Keratinocyte (primary cell): ENCODE results near the gene HARBI1. TPM values are rescaled to one million over a fixed set of nuclear protein-coding genes. Genes with fewer than 3 reads are reported as not detected.

ENCODE experiments used
- DNase-seq: peaks from one replicate; pipeline ENCODE4 v3.0.0-alpha.2; 2011; ENCODE audit warnings: low read depth, missing footprints, low spot score
- FAIRE-seq: peaks from 2 replicates; lab custom pipeline; 2011; peaks lifted over from hg19 to GRCh38; lab: Jason Lieb, UNC
- H2AFZ ChIP-seq: 2 replicates; pipeline ENCODE4 v1.6.0; 2012; ENCODE audit warnings: low read length, control low read depth, inconsistent platforms; ENCODE audit not compliant: control insufficient read depth
- H3K27ac ChIP-seq: 2 replicates; pipeline ENCODE4 v1.5.1; 2011; ENCODE audit warnings: low read length; ENCODE audit not compliant: control insufficient read depth, insufficient read depth
- H3K27me3 ChIP-seq: 3 replicates; pipeline ENCODE4 v1.6.0; 2011; ENCODE audit warnings: low read length; ENCODE audit not compliant: control insufficient read depth, insufficient read depth; ENCODE audit errors: extremely low read depth
- H3K36me3 ChIP-seq, 2 experiments: 2 replicates in 1 of 2; 3 replicates in 1 of 2; pipeline ENCODE4 v1.5.1; 2011; ENCODE audit warnings: low read length in 2 of 2, mild to moderate bottlenecking in 1 of 2; ENCODE audit not compliant: control insufficient read depth in 2 of 2, insufficient read depth in 2 of 2; ENCODE audit errors: extremely low read depth in 1 of 2
- H3K4me1 ChIP-seq: 3 replicates; pipeline ENCODE4 v1.5.1; 2011; ENCODE audit warnings: low read length; ENCODE audit not compliant: control insufficient read depth, insufficient read depth; ENCODE audit errors: extremely low read depth
- H3K4me2 ChIP-seq: 3 replicates; pipeline ENCODE4 v1.6.0; 2011; ENCODE audit warnings: low read depth, low read length; ENCODE audit not compliant: control insufficient read depth, insufficient read depth; ENCODE audit errors: extremely low read depth
- H3K4me3 ChIP-seq, 3 experiments: fragments of 200-600 bp in 1 of 3; sonication (generic) in 1 of 3; 2 replicates in 2 of 3; 3 replicates in 1 of 3; pipeline ENCODE4 v1.5.1; 2011 to 2016; ENCODE audit warnings: low read length in 3 of 3, mild to moderate bottlenecking in 3 of 3, control low read depth in 2 of 3, inconsistent platforms in 1 of 3, low read depth in 1 of 3, mixed read lengths in 1 of 3, mixed run types in 1 of 3, moderate library complexity in 1 of 3; ENCODE audit not compliant: control insufficient read depth in 2 of 3, insufficient read depth in 2 of 3; ENCODE audit errors: extremely low read depth in 1 of 3
- H3K79me2 ChIP-seq: 2 replicates; pipeline ENCODE4 v1.6.0; 2012; ENCODE audit warnings: low read length; ENCODE audit not compliant: control insufficient read depth, insufficient read depth
- H3K9ac ChIP-seq: 3 replicates; pipeline ENCODE4 v1.6.0; 2011; ENCODE audit warnings: low read length; ENCODE audit not compliant: control insufficient read depth, insufficient read depth; ENCODE audit errors: extremely low read depth
- H3K9me1 ChIP-seq: 3 replicates; pipeline ENCODE4 v1.6.0; 2011; ENCODE audit warnings: low read length; ENCODE audit not compliant: control insufficient read depth, insufficient read depth; ENCODE audit errors: extremely low read depth
- H3K9me3 ChIP-seq: 2 replicates; pipeline ENCODE4 v1.5.1; 2012; ENCODE audit warnings: low read depth, low read length; ENCODE audit not compliant: control insufficient read depth
- H4K20me1 ChIP-seq: 3 replicates; pipeline ENCODE4 v1.6.0; 2011; ENCODE audit warnings: low read length; ENCODE audit not compliant: control insufficient read depth, insufficient read depth; ENCODE audit errors: extremely low read depth
- dilution Hi-C: fragments of 300-500 bp; cut with MboI; formaldehyde crosslinking; loops from one replicate; pipeline ENCODE4 v1.7.0; 2020; ENCODE audit warnings: low sequenced_read_pairs; ENCODE audit not compliant: extremely low pct_ligation_motif_present
- polyA plus RNA-seq, 5 experiments: library from polyadenylated mRNA; depleted of rRNA in 3 of 5; stranded (reverse) in 3 of 5; stranded (forward) in 1 of 5; unstranded in 1 of 5; fragments of >200 nt; gene quantifications; 1 replicate in 1 of 5; 2 replicates in 3 of 5; 3 replicates in 1 of 5; pipeline versions ENCODE4 v1.2.1 to v1.2.3, GENCODE V29; 2011 to 2012; ENCODE audit warnings: missing spikeins in 2 of 5, low read depth in 1 of 5, low replicate concordance in 1 of 5
- TF ChIP-seq, protein P1 (sequence below), 3 experiments: IDR thresholded peaks in 1 of 3; conservative IDR thresholded peaks in 1 of 3; optimal IDR thresholded peaks in 1 of 3; 2 replicates in 2 of 3; 3 replicates in 1 of 3; pipeline versions ENCODE3 to v1.5.1; 2011; ENCODE audit warnings: low read length in 3 of 3, mild to moderate bottlenecking in 3 of 3, moderate library complexity in 2 of 3, control low read depth in 1 of 3, inconsistent platforms in 1 of 3; ENCODE audit not compliant: insufficient read depth in 2 of 3; ENCODE audit errors: extremely low read depth in 1 of 3

The HARBI1 gene
- polyA plus RNA-seq, 1 donor (not counting 4 experiments of a cell fraction or from before 2014, with no cell fraction given): 5.5 TPM

DNA sequence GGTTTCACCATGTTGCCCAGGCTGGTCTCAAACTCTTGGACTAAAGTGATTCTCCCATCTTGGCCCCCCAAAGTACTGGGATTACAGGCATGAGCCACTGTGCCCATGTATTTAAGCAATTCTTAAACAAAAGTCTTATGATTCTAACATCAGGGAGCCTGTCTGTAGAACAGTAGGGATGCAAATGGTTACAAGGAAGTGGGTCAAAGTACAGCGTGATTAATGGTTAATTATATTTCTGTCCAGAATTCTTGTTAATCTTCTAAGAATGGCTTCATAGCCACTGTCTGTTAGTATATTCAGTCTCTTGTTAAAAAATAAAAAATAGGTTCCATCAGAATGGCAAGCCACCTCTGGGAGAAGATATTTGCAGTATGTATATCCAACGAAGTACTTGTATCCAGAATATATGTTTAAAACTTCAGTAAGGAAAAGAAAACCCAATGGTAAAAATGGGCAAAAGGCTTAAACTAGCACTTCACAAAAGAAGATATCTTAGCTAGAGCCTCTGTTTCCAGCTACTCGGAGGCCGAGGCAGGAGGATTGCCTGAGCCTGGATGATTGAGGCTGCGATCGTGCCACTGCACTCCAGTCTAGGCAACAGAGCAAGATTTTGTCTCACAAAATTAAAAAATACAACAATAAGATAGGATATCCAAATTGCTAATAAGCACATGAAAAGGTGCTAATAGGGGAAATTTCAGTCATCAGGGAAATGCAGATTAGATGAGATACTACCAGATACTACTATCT, 23.2 kb upstream of the HARBI1 start:
- H3K79me2 ChIP-seq: no peaks in the 10 kb centered on the region
- no peak overlapping the region for H3K4me2 ChIP-seq
- no peaks in the 10 kb centered on the region for H4K20me1 ChIP-seq
- FAIRE-seq (no peak), DNase-seq (no peak)
- TF ChIP-seq, protein P1, sequence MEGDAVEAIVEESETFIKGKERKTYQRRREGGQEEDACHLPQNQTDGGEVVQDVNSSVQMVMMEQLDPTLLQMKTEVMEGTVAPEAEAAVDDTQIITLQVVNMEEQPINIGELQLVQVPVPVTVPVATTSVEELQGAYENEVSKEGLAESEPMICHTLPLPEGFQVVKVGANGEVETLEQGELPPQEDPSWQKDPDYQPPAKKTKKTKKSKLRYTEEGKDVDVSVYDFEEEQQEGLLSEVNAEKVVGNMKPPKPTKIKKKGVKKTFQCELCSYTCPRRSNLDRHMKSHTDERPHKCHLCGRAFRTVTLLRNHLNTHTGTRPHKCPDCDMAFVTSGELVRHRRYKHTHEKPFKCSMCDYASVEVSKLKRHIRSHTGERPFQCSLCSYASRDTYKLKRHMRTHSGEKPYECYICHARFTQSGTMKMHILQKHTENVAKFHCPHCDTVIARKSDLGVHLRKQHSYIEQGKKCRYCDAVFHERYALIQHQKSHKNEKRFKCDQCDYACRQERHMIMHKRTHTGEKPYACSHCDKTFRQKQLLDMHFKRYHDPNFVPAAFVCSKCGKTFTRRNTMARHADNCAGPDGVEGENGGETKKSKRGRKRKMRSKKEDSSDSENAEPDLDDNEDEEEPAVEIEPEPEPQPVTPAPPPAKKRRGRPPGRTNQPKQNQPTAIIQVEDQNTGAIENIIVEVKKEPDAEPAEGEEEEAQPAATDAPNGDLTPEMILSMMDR (optimal IDR thresholded peaks at IDR 0.05 in 1 of 3, IDR thresholded peaks at IDR 0.05 in 1 of 3, conservative IDR thresholded peaks at IDR 0.05 in 1 of 3; ENCODE audit: extremely low read depth in 1 of 3, insufficient read depth in 2 of 3, low read length in 3 of 3): no peak
- no peaks in the 10 kb centered on the region for H3K27me3 ChIP-seq
- dilution Hi-C loops: no loop called here
- no peaks in the 10 kb centered on the region for H3K4me1 ChIP-seq
- peaks cover 0 to 6% of the 10 kb centered on the region in 2 experiments for H3K36me3 ChIP-seq
- H3K9me1 ChIP-seq: no peaks in the 10 kb centered on the region
- H3K4me3 ChIP-seq: no peak overlapping the region
- H3K9ac ChIP-seq: no peak overlapping the region
- H3K9me3 ChIP-seq: no peaks in the 10 kb centered on the region
- H3K27ac ChIP-seq: no peak overlapping the region
- no peak overlapping the region for H2AFZ ChIP-seq

DNA sequence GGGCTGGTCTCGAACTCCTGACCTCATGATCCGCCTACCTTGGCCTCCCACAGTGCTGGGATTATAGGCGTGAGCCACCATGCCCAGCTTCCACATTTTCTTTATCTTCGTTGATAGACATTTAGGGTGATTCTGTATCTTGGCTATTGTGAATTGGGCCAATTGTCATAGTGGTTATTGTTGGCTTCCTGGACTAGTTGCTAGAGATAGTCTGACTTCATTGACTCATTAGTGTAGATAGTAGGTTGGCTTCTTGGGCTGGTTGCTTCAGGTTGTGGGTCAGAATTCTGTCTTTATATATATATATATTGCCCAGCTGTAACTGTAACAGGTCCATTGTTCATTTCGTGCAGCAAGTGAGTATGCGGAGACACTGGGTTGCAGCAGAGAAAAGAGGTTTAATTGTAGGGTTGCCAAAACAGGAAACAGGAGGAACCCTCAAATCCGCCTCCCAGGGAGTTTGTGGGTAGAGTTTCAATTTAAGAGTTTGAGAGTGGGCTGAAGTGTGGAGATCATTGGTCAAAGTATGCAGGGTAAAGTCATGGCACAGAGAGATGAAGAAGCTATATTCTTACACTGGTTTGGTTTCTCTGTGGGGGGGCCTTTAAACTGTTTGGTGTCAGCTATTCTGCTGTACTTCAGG, 22.3 kb upstream of the HARBI1 start:
- TF ChIP-seq, protein P1 (optimal IDR thresholded peaks at IDR 0.05 in 1 of 3, IDR thresholded peaks at IDR 0.05 in 1 of 3, conservative IDR thresholded peaks at IDR 0.05 in 1 of 3; ENCODE audit: extremely low read depth in 1 of 3, insufficient read depth in 2 of 3, low read length in 3 of 3): no peak
- Histone ChIP-seq H3K4me3 (no peak overlapping the region), H3K36me3 (peaks cover 0 to 6% of the 10 kb centered on the region in 2 experiments), H3K27me3 (no peaks in the 10 kb centered on the region), H4K20me1 (no peaks in the 10 kb centered on the region), H3K79me2 (no peaks in the 10 kb centered on the region), H3K9me1 (no peaks in the 10 kb centered on the region), H3K4me2 (no peak overlapping the region), H2AFZ (no peak overlapping the region), H3K27ac (no peak overlapping the region), H3K9me3 (no peaks in the 10 kb centered on the region), H3K4me1 (no peaks in the 10 kb centered on the region), H3K9ac (no peak overlapping the region)
- no peak for FAIRE-seq
- dilution Hi-C loops: no loop called here
- DNase-seq: no peak
